GM12875 (cell line): Measurements from ENCODE around the gene FOXD1.
"Not testable (repeated sequence)": the region's sequence is repeated elsewhere in the genome, so short reads cannot be mapped to it uniquely, and the experiment has no call there.

Experiments
- H3K4me3 ChIP-seq: one replicate; pipeline ENCODE4 v1.5.1; 2011; ENCODE audit warnings: low read depth, low read length, control low read depth
- CTCF ChIP-seq: IDR thresholded peaks from 2 replicates; pipeline ENCODE4 v1.5.1; 2011; ENCODE audit warnings: low read depth, mild to moderate bottlenecking, control low read depth, inconsistent platforms, low read length, moderate library complexity, borderline replicate concordance; ENCODE audit not compliant: insufficient read depth

The FOXD1 gene

GRCh38 chr5:73482383-73483136, 34.0 kb upstream of the FOXD1 start:
- TF ChIP-seq CTCF = no peak

GRCh38 chr5:73480500-73480899, 31.9 kb upstream of the FOXD1 start:
- TF ChIP-seq CTCF = no peak
- no peak overlapping the region for H3K4me3 ChIP-seq

More at GRCh38 chr5:73482383-73483136, 34.0 kb upstream of the FOXD1 start:
- no peak overlapping the region for H3K4me3 ChIP-seq

- no peak for TF ChIP-seq CTCF
- H3K4me3 ChIP-seq = no peak overlapping the region
Observed at GRCh38 chr5:73472116-73472515, 23.5 kb upstream of the FOXD1 start.

- no peak for TF ChIP-seq CTCF
- H3K4me3 ChIP-seq = no peak overlapping the region
Observed at GRCh38 chr5:73471654-73472053, 23.1 kb upstream of the FOXD1 start.

- H3K4me3 ChIP-seq = no peak overlapping the region
- TF ChIP-seq CTCF = no peak
Observed at GRCh38 chr5:73469878-73470277, 21.3 kb upstream of the FOXD1 start.

- not testable (repeated sequence) for H3K4me3 ChIP-seq
Observed at GRCh38 chr5:73468638-73469037, 20.1 kb upstream of the FOXD1 start.

- H3K4me3 ChIP-seq = no peak overlapping the region
- TF ChIP-seq CTCF = no peak
Observed at GRCh38 chr5:73464016-73464745, 15.6 kb upstream of the FOXD1 start.
